Ramos (cell line): ENCODE measurements around the gene PITHD1.
"Not testable (repeated sequence)": the region's sequence is repeated elsewhere in the genome, so short reads cannot be mapped to it uniquely, and the experiment has no call there.

Experiments
- in situ Hi-C: fragments of 300-500 bp; cut with MboI; formaldehyde crosslinking; loops from one replicate; pipeline ENCODE4 v1.14.3; 2022; ENCODE audit warnings: low sequenced_read_pairs; ENCODE audit not compliant: unreplicated experiment

Gene PITHD1

DNA sequence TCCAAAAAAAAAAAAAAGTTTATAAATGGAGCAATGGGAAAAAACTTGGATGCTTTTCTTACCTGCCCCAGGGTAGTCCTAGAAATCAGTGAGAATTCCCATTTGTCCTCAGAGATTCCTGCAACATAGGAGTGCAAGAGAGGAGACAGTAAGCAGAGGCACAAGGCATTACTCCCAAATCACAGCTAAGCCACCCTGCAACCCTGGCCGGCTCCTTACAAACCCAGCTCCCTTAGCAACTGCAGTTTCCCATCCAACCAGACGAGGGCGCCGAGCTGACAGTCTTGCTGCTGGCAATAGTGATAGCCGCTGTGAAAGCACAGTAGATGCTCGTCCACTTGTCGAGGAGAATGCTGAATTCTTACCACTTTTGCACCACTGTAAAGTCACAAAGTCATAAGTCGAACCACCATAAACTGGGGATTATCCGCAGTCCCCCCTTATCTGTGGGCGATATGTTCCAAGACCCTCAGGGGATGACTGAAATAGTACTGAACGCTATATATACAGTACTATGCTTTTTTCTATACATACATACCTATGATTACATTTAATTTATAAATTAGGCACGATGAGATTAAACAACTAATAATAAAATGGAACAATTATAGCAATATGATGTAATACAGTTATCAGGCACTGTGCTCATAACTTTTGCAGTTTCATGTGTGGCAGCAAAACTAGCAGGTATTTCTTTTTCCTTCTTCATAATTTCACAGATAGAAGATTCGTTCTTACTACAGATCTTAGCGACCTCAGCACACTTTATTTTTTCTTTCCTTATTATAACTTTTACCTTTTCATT is 6.0 kb upstream of the PITHD1 start:
- in situ Hi-C loops, result no loop called here

DNA sequence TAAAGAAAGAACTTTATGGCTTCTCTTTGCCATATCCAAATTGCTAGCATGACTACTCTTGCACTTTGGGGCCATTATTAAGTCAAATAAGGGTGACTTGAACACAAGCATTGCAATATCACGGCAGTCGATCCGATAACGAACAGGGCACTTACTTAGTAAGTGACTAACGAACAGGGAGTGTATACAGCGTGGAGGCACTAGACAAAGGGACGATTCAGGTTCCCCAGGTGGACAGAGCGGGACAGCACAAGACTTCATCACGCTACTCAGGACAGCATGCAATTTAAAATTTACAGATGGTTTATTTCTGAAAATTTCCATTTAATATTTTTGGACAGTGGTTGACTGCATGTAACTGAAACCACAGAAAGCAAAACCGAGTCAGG is 5.4 kb upstream of the PITHD1 start:
- in situ Hi-C loops, result no loop called here

DNA sequence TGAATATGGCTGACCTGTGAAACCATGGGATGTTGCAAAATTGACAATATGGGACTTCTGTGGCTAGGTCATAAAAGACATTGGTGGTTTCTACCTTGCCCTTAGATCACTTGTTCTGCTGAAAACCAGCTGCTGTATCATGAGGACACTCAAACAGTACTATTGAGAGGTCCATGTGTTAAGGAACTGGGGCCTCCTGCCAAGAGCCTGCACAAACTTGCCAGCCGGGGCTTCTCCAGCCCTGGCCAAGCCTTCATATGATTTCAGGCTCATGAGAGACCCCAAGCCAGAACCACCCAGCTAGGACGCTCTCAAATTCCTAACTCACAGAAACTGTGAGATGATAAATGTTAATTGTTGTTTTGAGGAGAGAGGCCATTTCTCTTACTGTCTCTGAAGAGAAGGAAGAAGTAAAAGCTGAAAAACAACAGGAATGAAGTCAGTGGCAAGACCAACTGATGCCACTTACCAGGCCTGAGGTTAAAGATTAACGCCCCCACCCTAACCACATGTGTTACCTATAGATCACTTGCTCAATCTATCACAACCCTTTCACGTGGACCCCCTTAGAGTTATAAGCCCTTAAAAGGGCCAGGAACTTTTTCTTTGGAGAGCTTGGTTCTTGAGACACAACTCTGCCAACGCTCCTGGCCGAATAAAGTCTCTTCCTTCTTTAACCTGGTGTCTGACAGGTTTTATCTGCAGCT is 3.9 kb upstream of the PITHD1 start:
- in situ Hi-C loops, result no loop called here

DNA sequence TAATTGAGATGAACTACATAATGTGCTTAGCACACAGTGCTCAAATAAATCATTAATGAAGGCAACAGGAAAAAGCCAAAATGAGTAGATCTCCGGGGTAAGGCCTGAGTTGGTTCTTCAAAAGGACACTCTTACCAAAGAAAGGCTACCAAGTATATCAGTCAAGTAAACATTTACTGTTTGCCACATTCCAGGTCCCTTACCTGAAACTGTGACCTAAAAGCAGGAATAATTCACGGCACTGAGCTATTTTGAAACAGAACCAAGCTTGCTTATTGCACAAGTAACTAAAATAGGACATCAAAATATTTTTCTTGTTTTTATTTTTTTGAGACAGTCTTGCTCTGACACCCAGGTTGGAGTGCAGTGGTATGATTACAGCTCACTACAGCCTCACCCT is 2.0 kb upstream of the PITHD1 start:
- in situ Hi-C loops, result no loop called here

DNA sequence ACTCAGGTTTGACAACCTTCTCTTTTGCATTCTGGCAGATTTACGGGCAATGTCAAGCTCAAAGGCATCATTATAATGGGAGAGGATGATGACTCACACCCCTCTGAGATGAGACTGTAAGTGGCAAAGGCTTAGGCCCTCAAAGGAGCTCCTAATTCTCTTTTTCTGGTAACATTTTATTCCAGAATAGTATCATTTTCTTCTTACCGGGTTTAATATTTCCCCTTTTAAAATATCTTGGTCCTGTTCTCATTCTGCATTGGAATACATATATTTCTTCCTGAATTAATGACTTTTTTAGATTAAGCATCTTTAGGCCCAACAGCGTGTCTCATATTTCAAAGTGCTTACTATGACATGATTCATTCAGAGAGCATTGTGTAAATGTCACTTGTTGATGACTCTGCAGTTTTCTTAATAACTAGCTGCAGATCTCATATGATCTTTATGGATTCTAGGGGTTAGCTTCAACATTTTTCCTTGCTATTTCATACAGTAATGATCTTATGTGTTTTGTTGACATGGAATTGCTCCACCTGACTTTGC is 1.7 kb downstream of the PITHD1 start:
- in situ Hi-C loops, result no loop called here

DNA sequence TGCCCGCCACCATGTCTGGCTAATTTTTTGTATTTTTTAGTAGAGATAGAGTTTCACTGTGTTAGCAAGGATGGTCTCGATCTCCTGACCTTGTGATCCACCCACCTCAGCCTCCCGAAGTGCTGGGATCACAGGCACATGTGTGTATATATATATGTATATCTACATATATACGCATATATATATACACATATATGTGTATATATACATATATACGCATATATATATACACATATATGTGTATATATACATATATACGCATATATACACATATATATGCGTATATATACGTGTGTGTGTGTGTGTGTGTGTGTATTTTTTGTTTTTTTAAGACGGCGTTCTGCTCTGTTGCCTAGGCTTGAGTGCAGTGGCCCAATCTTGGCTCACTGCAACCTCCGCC is 4.9 kb downstream of the PITHD1 start:
- in situ Hi-C loops, result not testable (repeated sequence)

DNA sequence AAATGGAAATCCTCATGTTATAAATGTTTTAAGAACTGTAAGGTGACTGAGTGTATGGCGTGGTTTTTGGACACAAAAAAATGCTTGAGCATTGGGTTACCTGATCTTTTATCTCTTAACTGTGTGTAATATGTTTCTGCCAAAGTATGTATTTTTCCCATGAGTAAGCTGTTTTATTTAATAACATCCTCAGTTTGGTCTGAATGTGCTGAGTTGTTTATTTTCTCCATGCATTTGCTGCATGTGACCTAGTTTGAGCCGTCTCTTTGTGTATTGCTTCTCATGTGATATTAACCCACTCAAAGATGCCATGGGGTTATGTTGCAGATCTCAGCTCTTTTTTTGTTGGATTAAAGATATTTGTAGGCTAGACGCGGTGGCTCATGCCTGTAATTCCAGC is 6.6 kb downstream of the PITHD1 start:
- in situ Hi-C loops, result no loop called here

DNA sequence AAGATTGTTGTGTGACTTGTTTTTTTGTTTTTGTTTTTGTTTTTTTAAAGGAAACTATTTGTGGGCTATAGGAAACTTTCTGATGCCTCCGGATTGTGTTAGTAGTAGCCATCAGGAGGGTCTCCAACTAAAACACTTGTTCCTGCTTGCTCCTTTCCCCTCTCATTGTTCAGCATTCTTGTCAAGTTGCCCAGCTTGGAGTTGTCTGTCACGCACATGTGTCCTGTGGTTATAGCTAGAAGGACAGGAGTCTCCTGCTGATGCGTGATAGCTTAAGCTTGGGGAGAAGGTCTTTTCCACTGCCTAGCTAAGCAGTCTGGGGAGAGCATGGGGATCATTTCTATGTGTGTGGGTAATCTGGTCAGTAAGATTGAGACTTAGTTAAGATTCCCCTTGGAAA is 9.5 kb downstream of the PITHD1 start:
- in situ Hi-C loops, result no loop called here

DNA sequence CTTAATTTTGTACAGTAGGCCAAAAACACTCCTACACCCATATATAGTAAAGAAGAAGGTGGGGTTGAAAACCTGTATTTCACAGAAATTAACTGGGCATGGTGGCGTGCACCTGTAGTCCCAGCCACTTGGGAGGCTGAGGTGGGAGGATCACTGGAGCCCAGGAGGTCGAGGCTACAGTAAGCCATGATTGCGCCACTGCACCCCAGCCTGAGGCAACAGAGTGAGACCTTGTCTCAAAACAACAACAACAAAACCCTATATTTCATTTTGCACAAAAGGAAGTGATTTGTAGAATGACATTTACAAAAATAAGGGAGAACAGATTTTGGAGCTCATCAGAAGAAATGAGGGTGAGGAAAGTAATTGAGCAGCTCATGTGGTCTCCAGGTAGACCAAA is 10.5 kb downstream of the PITHD1 start:
- in situ Hi-C loops, result no loop called here

DNA sequence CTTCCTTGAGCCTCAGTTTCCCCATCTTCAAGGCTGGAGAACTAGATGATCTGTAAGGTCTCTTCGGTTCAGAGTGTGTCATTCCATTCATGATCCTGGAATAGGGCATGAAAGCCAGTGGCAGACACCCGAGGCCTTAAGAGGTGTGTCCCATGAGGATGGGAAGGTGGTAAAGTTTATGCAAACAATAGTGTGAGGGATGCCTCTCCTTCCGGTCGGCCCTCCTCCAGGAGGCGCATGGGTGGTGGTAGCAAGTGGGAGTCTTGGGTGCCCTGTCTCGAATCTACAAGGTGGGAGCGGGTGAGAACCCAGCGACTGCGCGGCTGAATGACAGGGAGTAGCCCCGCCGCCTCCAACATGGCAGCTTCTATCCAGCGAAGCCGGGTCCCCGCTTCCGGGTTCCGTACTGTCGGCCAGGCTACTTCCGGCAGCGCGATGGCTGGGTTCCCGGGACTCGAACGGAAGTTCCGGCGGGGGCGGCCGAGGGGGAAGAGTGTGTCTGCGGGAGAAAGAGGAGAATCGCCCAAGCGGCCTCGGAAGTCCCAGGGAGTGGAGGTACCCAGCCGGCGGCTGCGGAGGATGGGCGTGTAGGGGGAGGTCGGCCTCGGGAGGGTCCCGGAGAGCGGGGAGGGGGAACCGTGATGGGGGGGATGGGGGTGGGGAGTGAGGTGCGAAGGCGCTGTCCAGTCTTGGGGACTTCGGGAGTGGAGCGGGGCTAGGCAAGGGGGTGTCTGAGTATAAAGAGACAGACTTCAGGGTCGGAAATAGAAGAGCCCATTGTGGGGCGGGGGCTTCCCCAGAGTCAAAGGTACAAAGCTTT is 12.7 kb downstream of the PITHD1 start, which contains the start of gene LYPLA2:
Gene LYPLA2, plus strand, starts transcription at position 450 of the 820 bp plus-strand sequence. CDS start 1,538 bp downstream, outside the sequence.
- in situ Hi-C loops, result no loop called here

DNA sequence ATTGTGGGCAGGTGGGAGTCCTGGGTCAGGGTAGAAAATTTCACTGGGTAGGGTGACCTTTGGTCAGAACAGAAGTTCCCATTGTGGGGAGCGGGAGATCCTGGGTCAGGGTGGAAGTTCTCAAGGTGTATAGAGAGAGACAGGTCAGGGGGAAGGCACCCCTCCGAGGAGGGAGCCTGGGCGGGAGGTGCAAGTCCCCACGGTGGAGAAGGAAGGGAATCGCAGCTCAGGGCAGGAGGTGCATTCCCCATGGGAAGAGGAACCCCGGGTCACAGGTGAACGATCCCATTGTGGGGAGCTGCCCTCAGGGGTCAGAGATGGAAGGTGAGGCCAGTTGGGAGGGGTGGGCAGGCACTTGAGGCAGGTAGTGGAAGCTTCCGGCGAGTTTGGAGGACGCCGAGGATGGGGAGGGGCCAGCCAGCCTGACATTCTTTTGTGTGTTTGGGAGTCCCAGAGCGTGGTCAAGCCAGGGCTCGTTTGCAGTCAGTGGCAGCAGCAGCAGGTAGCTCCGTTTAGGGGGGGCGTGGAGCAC is 13.4 kb downstream of the PITHD1 start:
- in situ Hi-C loops, result no loop called here

DNA sequence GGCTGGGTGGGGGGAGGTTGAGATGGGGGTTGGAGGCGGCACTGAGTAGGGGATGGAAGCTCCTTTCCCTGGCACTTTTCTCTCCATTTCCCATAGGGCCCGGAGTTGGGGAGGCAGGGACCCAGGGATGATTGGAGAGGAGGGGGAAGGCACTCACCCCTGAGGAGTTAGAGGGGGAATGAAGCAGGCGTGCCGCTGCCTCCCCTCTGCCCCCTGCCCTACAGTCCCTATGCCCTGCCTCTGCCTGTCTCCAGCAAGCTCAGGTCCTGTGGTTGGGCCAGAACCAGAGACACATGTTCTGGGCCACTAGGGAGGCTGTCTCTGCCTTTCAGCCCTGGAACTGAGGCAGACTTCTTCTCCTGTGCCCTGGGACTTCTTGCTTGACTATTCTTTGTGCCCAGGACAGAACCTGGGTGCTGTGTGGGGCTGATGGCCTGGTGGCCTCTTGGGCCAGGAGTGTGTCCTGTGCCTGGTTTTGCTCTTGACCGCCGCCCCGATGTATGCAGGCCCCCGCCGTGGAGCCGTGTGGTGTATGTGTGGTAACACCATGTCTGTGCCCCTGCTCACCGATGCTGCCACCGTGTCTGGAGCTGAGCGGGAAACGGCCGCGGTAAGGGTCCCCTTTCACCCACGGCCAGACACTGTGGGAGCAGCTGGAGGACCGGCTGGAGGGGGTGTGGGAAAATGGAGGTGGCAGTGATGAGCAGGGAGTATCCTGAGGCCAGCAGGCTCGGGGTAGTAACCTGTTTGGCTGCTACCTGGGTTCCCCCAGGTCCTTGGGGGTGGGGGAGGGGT is 14.1 kb downstream of the PITHD1 start:
- in situ Hi-C loops, result no loop called here

DNA sequence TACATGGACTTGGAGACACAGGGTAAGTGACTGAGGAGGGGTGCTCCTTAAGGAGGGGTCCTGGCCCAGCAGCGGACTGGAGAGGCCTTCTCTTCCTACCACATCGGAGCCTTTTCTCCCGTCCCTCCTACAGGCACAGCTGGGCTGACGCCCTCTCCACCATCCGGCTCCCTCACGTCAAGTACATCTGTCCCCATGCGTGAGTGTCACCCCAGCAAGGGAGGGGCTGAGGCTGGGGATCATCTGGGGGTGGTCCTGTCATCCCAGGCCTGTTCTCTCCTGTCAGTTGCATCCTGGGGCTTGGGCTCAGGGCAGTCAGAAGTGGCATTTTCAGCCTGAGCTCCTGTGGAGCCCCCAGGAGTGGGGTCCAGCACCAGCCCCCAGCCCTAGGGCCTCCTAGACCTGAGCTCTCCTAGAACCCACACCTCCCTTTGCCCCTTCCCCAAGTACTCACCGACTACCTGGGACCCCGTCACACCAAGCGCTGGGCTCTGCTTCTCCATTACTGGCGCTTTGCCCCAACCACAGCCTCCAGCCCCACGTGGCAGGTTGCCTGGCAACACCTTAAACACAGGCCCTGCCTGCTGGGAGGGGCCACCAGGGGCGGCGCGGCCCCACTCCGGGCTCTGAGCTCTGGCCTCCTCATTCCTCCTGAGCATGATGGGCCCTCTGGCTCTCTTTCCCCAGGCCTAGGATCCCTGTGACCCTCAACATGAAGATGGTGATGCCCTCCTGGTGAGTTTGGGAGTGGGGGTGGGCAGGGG is 15.0 kb downstream of the PITHD1 start:
- in situ Hi-C loops, result no loop called here

DNA sequence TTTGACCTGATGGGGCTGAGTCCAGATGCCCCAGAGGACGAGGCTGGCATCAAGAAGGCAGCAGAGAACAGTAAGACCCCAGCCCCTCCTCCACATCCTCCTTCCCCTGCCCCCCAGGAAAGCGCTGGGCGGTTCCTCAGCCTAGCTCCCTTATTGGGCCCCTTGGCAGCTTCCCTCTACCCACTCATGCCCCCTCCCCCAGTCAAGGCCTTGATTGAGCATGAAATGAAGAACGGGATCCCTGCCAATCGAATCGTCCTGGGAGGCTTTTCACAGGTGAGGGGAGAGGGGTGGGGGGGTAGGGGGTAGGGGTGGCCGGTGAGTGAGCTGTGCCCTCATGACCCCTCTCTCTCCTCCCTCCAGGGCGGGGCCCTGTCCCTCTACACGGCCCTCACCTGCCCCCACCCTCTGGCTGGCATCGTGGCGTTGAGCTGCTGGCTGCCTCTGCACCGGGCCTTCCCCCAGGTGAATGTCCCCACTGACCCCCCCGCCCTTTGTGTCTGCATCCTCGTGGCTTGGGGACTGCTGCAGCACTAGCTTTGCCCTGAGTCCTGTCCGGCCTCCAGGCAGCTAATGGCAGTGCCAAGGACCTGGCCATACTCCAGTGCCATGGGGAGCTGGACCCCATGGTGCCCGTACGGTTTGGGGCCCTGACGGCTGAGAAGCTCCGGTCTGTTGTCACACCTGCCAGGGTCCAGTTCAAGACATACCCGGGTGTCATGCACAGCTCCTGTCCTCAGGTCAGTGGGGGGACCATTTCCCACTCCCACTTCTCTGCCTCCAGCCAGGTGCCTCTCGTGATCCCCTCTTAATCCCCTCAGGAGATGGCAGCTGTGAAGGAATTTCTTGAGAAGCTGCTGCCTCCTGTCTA is 15.9 kb downstream of the PITHD1 start:
- in situ Hi-C loops, result no loop called here

DNA sequence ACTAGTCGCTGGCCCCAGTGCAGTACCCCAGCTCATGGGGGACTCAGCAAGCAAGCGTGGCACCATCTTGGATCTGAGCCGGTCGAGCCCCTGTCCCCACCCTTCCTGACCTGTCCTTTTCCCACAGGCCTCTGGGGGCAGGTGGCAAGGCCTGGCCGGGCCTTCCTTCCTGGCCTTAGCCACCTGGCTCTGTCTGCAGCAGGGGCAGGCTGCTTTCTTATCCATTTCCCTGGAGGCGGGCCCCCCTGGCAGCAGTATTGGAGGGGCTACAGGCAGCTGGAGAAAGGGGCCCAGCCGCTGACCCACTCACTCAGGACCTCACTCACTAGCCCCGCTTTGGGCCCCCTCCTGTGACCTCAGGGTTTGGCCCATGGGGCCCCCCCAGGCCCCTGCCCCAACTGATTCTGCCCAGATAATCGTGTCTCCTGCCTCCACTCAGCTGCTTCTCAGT is 16.5 kb downstream of the PITHD1 start:
- in situ Hi-C loops, result not testable (repeated sequence)

DNA sequence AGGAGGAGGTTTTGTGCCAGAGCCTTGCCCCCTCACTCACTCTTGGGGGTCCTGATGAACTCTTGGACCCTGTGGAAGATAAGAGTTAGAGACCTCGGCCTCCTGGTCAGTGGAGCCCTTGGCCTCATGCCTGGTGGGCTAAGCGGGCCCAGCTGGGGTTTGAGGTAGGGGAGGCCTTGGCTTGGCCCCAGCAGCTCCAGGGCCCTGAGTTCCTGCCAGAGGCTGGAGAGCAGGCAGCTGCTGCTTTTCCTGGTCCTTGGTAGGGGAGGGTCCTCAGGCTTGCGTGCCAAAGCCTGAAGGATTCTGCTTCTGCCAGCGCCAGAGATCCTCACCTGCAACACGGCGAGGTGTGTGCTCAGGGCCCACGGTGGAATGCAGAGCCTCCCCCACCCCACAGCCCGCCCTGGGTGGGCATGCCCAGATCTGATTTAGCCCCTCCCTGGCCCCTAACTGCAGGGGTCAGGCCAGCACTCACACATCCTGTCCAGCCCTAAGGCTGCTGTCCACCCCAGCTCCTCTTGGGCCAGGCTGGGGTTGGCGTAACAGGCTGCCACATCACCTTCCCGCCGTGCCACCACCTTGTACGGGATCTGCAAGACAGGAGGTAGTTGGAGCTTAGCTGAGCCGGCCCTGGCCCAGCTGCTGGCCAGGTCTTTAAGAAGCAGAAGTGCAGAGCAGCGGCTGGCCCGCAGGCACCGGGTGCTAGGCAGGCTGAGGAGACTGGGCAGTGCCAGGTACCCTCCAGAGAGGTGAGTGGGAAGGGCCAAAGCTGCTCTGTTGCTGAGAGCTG is 17.7 kb downstream of the PITHD1 start:
- in situ Hi-C loops, result no loop called here
